Amygdala (tissue), 56 donors: ENCODE measurements around the gene SERPINA12.

ENCODE experiments used
- DNase-seq, 56 donors: peaks; one replicate each; lab custom pipeline; 2025; lab: John Stamatoyannopoulos, UW

Gene SERPINA12

GRCh38 chr14:94469261-94469660 lies 40.0 kb downstream of the SERPINA12 start:
- DNase-seq, result no peak

- DNase-seq, result no peak
These were observed 41.3 kb downstream of the SERPINA12 start for GRCh38 chr14:94467728-94468520.

GRCh38 chr14:94466706-94467370 lies 42.4 kb downstream of the SERPINA12 start:
- DNase-seq, result no peak

GRCh38 chr14:94465042-94465441 lies 44.2 kb downstream of the SERPINA12 start:
- DNase-seq, result no peak

GRCh38 chr14:94464290-94464689 lies 45.0 kb downstream of the SERPINA12 start:
- no peak for DNase-seq

- no peak for DNase-seq
These were observed 46.3 kb downstream of the SERPINA12 start for GRCh38 chr14:94462763-94463572.

- no peak for DNase-seq
These were observed 47.1 kb downstream of the SERPINA12 start for GRCh38 chr14:94462219-94462551.

GRCh38 chr14:94461526-94462218 lies 47.6 kb downstream of the SERPINA12 start:
- DNase-seq, result no peak

- DNase-seq, result no peak
These were observed 48.4 kb downstream of the SERPINA12 start for GRCh38 chr14:94460631-94461416.

GRCh38 chr14:94458558-94459205 lies 50.6 kb downstream of the SERPINA12 start:
- DNase-seq, result no peak

- no peak for DNase-seq
These were observed 51.2 kb downstream of the SERPINA12 start for GRCh38 chr14:94458096-94458495.

GRCh38 chr14:94455928-94456327 lies 53.3 kb downstream of the SERPINA12 start:
- no peak for DNase-seq

- no peak for DNase-seq
These were observed 57.4 kb downstream of the SERPINA12 start for GRCh38 chr14:94451826-94452225.

- DNase-seq, result no peak
These were observed 58.0 kb downstream of the SERPINA12 start for GRCh38 chr14:94451091-94451771.

- no peak for DNase-seq
These were observed 58.6 kb downstream of the SERPINA12 start for GRCh38 chr14:94450722-94451090.

- no peak for DNase-seq
These were observed 59.3 kb downstream of the SERPINA12 start for GRCh38 chr14:94449930-94450329.

GRCh38 chr14:94448071-94448808 lies 61.0 kb downstream of the SERPINA12 start:
- peak in 1 of 56 donors; percentile 12 for DNase-seq

GRCh38 chr14:94447206-94447605 lies 62.1 kb downstream of the SERPINA12 start:
- no peak for DNase-seq
